NCI-H2107 treated with DMSO at 0.1 percent for 48 hours (cell line): ENCODE measurements around the gene RAB37.

ENCODE experiments used
- DNase-seq: peaks from one replicate; lab custom pipeline; 2025; ENCODE audit not compliant: unreplicated experiment; lab: John Stamatoyannopoulos, UW

Gene RAB37

DNA sequence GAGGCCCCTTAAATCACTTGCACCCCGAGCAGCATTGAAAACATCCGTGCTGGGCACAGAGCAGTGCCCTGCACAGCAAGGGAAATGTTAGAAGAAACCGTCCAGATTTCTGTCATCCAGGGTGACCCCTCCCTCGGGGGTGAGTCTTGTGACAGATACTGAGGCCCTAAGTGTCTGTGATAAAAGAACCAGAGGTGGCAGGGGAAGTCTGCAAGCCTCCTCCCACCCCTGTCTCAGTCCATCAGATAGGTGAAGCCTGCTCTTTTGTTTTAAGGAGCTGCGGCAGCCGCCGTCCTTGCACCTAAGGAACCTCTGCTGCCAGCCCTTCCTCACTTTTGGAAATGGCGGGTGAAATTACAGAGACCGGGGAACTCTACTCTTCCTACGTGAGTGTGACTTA, 39.9 kb downstream of the RAB37 start:
- DNase-seq = no peak

DNA sequence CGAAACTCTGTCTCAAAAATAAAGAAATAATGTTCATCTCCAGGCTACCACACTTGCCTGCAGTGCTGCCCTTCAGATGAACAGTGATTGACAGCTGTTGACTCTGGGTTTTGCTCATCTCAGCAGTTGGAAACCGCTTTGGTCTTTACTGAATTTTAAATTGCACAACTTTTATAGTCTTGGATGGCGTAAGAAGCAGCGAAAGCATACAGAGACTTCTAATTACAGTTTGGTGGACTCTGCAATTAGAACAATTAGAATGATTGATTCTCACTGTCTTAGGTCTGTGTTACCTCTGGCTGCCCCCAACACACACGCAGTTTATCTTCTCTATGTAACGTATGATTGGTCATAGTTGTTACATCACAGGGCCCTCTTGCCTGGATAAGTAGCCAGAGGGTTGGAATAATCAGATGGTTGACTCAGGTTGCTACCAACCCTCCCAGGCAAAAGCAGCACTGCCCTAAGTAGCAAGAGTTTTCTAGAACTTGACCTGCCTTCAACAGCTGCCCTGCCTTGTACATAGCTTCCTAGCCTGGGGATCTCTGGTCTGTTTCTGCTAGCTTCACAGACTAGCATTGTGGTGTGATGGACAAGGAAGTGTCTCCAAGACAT, 41.0 kb downstream of the RAB37 start:
- no peak for DNase-seq

DNA sequence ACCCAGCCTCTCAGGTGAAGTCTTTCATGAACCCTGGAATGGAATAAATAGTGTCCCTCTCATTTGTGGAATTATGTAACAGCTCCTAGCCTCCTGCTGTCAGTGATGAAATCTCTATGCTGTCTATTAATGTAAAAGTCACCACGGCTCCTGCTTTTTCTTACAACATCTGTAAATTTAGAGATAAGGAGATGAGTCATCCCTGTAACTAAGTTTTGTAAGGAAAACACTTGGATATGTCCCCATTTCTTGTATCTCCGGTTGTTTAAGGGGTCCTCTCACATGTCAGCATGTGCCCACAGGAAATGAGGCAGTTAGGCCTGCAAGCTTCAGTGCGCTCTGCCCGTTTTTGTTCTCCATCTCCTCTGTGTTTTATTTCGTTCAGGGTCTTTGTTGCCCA, 41.9 kb downstream of the RAB37 start:
- DNase-seq = no peak

DNA sequence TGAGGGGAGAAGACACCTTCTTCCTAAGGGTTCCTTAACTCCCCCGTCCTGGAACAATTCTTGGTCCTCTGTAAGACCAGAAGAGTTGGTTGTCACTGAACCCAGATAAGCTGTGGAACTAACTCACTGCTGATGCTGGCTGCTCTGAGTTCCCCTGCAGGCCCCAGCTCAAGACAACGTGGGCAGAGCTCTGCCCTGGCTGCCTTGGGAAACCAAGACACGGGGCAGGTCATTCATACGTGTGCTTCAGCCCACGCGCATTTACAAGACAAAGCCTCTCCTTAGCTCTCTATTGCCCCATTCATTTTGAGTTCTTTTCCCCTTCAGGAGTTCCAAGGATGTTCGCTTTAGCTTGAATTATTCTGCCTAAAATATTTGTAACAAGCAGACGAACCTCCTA, 42.4 kb downstream of the RAB37 start:
- DNase-seq = no peak

DNA sequence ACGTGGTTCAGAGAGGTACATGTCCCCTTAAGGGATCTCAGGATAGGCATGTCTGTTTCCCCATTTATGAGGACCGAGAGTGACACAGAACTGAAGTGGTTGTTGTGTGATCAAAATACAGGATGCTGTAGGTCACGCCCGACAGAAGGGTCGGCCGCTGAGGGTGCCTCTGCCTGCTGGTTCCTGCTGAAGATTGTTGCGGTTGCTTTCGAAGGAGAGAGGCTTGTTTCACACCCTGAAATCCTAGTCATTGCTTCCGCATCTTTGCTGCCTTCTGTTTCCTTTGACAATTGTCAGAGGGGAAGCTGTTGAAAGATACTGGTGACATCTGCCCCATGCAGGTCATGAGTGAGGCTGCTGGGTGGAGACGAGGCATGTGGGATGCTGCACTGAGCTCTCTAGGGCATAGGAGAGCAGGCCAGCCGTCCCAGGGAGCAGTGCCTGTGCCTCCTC, 42.9 kb downstream of the RAB37 start:
- DNase-seq = no peak

DNA sequence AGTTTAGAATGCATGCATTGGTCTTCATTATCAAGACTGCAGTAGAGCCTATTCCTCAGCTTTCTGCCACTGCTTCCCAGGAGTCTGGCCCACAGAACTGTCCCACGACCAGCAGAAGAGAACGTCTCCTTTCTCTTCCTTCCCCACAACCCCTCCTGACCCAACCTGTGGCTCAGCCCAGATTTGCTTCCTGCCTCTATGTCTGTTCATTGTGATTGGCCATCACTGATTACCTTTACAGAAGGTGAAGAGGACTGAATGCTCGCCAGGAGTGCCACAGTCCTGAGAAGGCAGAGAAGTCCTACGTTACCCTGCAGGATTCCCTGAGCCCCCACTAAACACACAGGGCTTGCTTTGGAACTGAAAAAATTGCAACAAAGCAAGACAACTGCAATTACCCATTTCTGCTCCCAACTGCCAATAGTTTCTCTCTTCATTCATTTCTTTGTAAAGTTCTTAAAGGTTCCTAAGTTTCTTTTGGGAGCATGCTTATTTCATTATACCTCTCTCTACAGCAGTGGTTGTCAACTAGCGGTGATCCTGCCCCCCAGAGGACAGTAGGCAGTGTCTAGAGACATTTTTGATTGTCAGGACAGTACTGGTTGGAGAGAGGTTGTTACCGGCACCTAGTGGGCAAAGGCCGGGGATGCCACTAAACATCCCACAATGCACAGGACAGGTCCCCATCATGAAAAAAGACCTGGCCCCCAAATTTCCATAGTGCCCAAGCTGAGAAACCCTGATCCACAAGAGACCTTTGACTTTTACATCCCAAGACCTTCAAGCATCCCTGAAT, 43.6 kb downstream of the RAB37 start:
- no peak for DNase-seq

DNA sequence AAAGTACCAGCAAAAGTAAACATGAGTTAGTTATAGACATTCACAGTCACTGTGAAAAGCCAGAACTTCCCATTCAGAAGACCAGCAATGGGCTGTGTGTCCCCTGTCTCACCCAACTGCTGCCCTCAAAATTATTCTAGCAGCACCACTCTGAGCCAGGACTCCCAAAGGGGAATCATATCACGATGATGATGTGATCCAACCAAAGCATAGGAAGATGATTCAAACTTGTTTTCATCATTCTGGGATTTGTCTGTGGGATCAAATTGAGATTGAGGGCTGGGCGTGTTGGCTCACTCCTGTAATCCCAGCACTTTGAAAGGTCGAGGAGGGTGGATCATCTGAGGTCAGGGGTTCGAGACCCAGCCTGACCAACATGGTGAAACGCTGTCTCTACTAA, 45.5 kb downstream of the RAB37 start:
- no peak for DNase-seq

DNA sequence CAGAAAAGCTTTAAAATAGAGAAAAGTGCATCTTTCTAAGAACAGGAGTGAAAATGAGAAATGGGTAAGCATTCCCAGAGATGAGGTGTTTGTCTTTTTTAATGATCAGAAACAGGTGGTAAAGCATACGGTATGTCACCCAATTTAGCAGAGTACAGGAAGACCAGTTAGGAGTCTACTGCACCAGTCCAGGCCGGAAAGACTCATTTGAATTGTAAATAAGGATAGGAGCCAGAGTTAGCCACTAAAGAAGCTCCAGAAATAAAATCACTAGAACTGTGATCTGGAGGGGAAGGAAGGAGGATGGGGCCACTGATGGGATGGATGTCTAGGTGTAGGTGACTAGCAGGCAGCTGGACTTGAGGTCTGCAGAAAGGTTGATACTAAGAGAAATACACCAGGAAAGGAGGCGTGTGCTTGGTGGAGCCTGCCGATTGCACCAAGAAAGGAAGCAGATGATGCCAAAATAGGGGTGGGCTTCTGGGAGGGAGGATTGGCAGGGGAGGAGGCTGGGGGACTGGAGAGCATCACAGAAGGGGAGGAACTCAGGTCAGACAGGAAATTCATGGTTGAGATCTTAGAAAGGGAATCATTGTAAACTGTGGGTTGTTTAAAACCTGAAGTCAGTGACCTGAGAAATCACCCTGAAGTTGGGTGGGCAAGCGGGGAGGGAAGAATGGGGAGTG, 47.2 kb downstream of the RAB37 start:
- no peak for DNase-seq

DNA sequence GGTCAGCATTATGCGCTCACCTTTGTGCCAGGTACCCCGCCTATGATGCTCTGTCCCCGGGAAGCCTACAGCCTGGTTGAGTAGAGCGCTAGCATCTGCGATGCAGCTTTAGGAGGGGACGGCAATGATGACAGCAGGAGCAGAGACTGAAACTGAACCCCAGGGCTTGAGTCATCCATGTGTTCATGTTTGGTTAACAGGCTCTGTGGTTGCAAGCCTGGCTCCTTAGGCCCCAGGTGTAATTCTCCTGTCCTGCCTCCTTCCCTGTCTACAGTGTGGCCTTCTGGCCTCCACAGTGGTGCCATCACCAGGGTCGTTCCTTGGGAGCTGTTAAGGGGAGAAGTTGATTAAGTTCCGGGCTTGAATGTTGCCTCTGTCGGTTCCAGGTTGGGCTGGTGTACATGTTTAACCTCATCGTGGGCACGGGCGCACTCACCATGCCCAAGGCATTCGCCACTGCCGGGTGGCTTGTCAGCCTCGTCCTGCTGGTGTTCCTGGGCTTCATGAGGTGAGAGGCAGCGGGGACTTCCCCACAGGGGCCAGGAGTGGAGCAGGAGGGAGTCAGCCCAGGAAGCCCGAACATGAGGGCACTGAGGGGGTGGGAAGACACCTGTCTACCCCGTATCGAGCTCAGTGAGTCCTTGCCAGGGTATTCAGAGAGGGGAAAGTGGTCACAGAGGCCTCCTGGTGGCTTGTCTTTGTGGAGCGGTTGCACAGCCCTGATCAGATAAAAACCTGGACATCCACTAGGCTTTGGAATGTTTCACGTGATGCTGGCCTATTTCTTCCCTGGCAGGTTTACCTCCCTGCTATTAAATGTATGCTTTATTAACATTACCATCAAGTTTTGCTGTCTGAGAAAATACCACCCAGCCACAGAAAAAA, 48.3 kb downstream of the RAB37 start:
- no peak for DNase-seq

DNA sequence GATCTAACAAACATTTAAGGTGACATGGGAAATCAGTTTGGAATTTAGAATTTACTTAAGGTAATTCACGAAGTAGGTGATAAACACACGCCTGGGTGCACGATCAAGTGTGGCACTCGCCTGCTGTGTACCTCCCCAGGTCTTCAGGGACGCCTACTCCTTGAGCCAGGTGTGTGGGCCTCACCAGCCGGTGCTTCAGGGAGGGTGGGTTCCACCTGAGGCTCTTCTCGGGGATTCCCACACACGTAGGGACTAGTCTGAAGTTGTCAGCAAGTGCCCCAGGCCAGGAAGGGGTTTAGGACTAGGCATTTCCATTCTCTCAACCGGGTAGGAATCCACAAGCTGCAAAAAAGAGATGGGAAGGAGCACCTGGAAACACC, 48.9 kb downstream of the RAB37 start:
- DNase-seq = no peak

DNA sequence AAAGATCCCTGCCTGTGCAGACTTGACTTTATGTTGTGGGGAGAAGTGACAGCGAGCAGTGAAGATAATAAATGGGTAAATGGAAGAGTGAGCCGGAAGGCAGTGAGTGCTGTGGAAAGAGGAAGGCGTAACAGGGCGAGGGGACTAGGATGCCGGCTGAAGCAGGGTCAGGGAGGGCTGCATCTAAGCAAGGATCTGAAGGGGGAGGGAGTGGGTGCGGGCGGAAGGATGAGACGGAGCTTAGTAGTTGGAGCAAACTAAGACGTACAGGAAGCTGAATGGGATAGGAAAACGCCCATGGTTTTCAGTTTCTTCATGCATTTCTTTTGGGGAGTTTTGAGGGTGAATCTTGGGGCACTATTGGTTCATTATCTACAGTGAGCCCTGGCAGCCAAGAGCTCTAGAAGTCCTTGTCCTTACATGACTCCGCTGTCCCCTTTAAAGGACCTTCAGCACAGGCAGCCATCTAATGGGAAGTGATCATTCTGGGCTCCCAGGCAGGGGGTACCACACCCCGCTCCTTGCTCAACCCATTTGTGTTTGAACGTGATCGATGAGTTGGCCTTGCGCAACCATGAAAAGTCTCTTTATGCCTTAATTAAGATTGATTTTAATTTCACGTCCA, 49.5 kb downstream of the RAB37 start:
- no peak for DNase-seq

DNA sequence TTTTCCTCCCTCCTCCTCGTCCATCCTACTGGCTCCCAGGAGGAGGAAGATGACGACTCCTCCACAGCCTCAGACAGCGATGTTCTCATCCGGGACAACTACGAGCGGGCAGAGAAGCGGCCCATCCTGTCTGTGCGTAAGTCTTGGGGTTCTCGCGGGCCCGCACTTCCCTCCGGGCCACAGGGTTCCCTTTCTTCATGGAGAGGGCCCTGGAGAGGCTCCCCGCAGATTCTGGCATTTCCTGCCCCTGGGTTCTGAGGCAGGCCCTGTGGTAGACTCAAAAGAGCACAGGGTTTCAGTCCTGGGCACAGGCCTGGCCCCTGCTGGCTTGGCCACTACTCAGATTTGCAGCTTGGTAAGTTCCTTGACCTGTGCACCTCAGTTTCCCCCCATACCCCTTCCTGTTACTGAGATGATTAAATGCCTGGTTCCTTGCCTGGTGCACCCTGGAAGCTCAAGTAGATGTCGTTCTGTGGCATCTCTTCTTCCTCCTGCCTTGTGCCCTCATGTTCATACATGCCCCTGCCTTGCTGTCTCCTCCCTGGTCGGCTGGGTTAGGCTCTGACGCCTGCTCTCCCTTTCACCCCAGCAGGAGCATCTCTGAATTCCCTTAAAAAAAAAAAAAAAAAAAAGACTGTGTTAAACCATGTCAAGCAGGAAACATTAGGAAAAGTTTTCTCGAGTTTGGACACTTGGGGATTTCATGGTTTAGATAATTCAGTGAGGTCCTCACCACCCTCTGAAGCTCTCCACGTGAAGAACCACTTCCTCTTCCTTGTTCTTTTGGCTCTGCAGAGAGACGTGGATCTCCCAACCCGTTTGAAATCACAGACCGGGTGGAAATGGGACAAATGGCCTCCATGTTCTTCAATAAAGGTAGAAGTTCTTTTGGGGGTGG, 53.4 kb downstream of the RAB37 start:
- DNase-seq = no peak

DNA sequence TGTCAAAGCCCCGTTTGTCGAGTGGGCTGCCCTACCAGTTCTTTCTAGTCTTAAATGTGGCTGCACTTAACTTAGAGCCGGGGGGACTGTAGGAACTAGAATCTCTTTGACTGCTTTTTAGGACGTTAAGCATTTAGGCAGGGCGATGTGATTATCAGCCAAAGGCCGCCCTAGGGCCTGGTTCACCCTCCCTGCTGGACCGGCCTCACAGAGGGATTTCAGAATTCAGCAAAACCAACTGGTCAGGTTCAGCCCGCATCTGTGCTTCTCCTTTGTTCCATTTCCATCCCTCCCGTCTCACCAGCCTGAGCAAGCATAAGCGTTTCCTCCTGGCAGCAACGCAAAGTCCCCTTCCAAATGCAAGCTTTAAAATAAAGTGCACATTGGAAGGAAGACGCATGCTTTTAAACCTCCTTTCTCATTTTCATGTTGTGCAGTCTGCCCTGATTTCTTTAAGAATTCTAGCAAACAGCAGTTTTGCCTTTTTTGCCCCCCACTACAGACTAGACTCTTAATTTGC, 55.6 kb downstream of the RAB37 start:
- DNase-seq = no peak

DNA sequence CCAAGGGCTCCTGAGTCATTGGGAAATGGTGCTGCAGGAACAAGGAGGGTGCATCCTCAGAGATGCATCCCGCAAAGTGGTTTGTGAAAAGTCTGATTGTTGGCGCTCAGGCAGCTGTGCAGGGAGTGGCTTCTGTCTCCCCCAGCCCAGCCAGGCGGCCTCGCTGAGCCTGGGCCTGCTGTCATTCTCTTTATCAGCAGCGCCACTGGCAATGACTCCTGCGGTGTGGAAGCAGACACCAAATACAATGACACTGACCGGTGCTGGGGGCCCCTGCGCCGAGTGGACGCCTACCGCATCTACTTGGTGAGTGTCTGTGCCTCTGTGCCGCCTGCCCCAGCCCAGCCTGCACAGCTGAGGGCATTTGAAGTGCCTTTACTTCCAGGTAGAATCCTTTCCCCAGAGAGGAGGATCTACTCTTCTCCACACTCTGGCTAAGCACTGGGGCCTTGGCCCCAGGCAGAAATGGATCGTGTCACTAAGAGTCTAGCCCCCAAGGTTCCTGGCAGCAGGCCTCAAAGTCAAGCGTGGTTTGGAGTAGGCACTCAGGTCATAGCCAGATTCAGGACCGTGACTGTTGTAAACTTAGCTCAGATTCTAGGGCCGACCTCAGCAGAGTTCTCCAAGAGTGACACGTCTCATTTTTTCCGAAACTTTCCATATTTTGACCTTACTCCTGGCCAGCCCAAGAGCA, 58.4 kb downstream of the RAB37 start:
- DNase-seq = no peak

DNA sequence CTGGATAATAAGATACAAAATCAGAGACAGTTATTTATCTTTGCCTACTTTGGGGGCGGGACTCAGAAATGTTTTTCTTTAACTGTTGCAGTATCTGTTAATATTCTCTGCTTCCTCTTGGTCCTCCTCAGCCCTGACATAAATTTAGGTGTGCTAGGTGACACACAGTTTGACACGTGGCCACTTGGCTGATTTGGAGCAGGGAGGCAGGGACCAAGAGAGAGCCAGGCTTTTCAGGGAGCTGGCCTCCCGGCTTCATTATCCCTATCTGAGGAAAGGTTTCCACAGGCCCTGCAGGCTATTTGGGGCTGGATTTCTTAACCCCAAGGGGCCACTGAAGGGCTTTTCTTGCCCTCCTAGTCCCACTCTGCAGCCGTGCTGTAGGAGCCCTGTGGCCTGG, 59.2 kb downstream of the RAB37 start:
- DNase-seq = no peak

DNA sequence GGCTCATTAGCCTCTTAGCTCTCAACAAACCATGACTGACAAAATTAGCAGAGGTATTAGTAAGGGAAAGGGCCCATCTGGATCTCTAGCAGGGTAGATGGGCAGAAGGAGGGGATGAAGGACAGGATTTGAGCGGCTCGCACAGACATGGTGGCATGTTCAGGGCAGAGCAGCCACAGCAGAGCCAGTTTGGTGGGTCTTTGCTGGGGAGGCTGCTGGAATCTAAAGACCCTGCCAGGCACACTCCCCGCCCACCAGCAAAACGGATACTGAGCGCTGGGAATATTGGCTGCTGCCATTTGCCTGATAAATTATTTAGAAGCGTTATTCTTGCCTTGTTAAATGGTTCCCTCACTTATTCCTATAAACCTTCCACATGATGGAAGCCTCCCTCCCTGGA, 59.8 kb downstream of the RAB37 start:
- DNase-seq = no peak
